CD14-positive monocyte (primary cell): Measurements from ENCODE around the gene RUNX2. TPM values are rescaled to one million over a fixed set of nuclear protein-coding genes. Genes with fewer than 3 reads are reported as not detected.

ENCODE experiments used
- DNase-seq, 3 donors: peaks; one replicate each; pipeline ENCODE4 v3.0.0-alpha.2; 2011 to 2022
- H2AFZ ChIP-seq: 2 replicates; pipeline ENCODE4 v1.6.0; 2012; ENCODE audit warnings: mild to moderate bottlenecking, low read depth, low read length, inconsistent platforms; ENCODE audit not compliant: insufficient read depth, poor library complexity, severe bottlenecking
- H3K27ac ChIP-seq, 2 donors: 1 replicate in 1 of 2; 2 replicates in 1 of 2; pipeline ENCODE4 v1.5.1; 2012 to 2013; ENCODE audit warnings: low read length in 2 of 2, control low read depth in 1 of 2, inconsistent platforms in 1 of 2, low read depth in 1 of 2, mild to moderate bottlenecking in 1 of 2
- H3K27me3 ChIP-seq, 2 donors: one replicate each; pipeline versions ENCODE4 v1.6.0 to v1.6.1; 2011 to 2013; ENCODE audit warnings: low read length in 2 of 2; ENCODE audit not compliant: control insufficient read depth in 2 of 2, insufficient read depth in 2 of 2
- H3K36me3 ChIP-seq, 2 donors: replicated peaks in 1 of 2; 1 replicate in 1 of 2; 2 replicates in 1 of 2; pipeline versions ENCODE4 v1.5.1 to v1.6.1; 2012 to 2013; ENCODE audit warnings: low read length in 2 of 2, control low read depth in 1 of 2, inconsistent platforms in 1 of 2, mild to moderate bottlenecking in 1 of 2; ENCODE audit not compliant: insufficient read depth in 2 of 2, control insufficient read depth in 1 of 2
- H3K4me1 ChIP-seq, 2 donors: 1 replicate in 1 of 2; 2 replicates in 1 of 2; pipeline versions ENCODE4 v1.5.1 to v1.6.1; 2012 to 2013; ENCODE audit warnings: low read length in 2 of 2, control low read depth in 1 of 2, inconsistent platforms in 1 of 2, mild to moderate bottlenecking in 1 of 2, moderate library complexity in 1 of 2; ENCODE audit not compliant: insufficient read depth in 2 of 2, control insufficient read depth in 1 of 2
- H3K4me2 ChIP-seq: replicated peaks from 2 replicates; pipeline ENCODE3; 2012; ENCODE audit warnings: low read length, moderate library complexity, mild to moderate bottlenecking; ENCODE audit not compliant: poor library complexity, severe bottlenecking; ENCODE audit errors: extremely low read depth
- H3K4me3 ChIP-seq, 3 experiments: fragments of 200-600 bp in 1 of 3; sonication (generic) in 1 of 3; replicated peaks in 1 of 3; 1 replicate in 2 of 3; 2 replicates in 1 of 3; pipeline ENCODE4 v1.5.1; 2011 to 2013; ENCODE audit warnings: low read length in 3 of 3, mild to moderate bottlenecking in 3 of 3, control low read depth in 2 of 3, low read depth in 2 of 3, inconsistent platforms in 1 of 3, moderate library complexity in 1 of 3
- H3K79me2 ChIP-seq: 2 replicates; pipeline ENCODE4 v1.6.0; 2012; ENCODE audit warnings: mild to moderate bottlenecking, control low read depth, inconsistent platforms, low read length, moderate library complexity; ENCODE audit not compliant: insufficient read depth
- H3K9ac ChIP-seq: 2 replicates; pipeline ENCODE4 v1.6.0; 2017; ENCODE audit warnings: low read length, mild to moderate bottlenecking; ENCODE audit not compliant: insufficient read depth, poor library complexity, severe bottlenecking
- H3K9me3 ChIP-seq, 2 donors: replicated peaks in 1 of 2; 1 replicate in 1 of 2; 2 replicates in 1 of 2; pipeline versions ENCODE4 v1.5.1 to v1.6.1; 2012 to 2013; ENCODE audit warnings: low read length in 2 of 2, control low read depth in 1 of 2; ENCODE audit not compliant: control insufficient read depth in 1 of 2, insufficient read depth in 1 of 2
- H4K20me1 ChIP-seq: 2 replicates; pipeline ENCODE4 v1.6.0; 2012; ENCODE audit warnings: mild to moderate bottlenecking, low read length, control low read depth, moderate library complexity; ENCODE audit not compliant: insufficient read depth
- H3K27ac Mint-ChIP-seq, 7 donors: one replicate each; pipeline ENCODE4 v1.8.0; 2020; ENCODE audit warnings: mild to moderate bottlenecking in 7 of 7, mixed read lengths in 7 of 7, moderate library complexity in 6 of 7, inconsistent platforms in 2 of 7
- H3K27me3 Mint-ChIP-seq, 3 donors: one replicate each; pipeline ENCODE4 v1.8.0; 2021 to 2022; ENCODE audit warnings: low read depth in 3 of 3, mild to moderate bottlenecking in 3 of 3, mixed read lengths in 3 of 3, moderate library complexity in 3 of 3, inconsistent platforms in 1 of 3
- H3K36me3 Mint-ChIP-seq, 2 donors: one replicate each; pipeline ENCODE4 v1.8.0; 2020; ENCODE audit warnings: mixed read lengths in 2 of 2, inconsistent platforms in 1 of 2, mild to moderate bottlenecking in 1 of 2
- H3K4me1 Mint-ChIP-seq: one replicate; pipeline ENCODE4 v1.8.0; 2020; ENCODE audit warnings: mild to moderate bottlenecking, mixed read lengths
- H3K4me3 Mint-ChIP-seq, 2 donors: one replicate each; pipeline ENCODE4 v1.8.0; 2020; ENCODE audit warnings: mild to moderate bottlenecking in 2 of 2, mixed read lengths in 2 of 2, moderate library complexity in 1 of 2
- H3K9me3 Mint-ChIP-seq, 7 donors: one replicate each; pipeline ENCODE4 v1.8.0; 2020 to 2022; ENCODE audit warnings: mixed read lengths in 7 of 7, mild to moderate bottlenecking in 6 of 7, moderate library complexity in 6 of 7, inconsistent platforms in 2 of 7
- CTCF ChIP-seq: fragments of 200-600 bp; IDR thresholded peaks from one replicate; pipeline ENCODE4 v1.8.0; 2022; ENCODE audit warnings: antibody characterized with exemption, mild to moderate bottlenecking
- WGBS: methylation state at CpG from one replicate; pipeline ENCODE4 v1.1.5; 2013; ENCODE audit warnings: missing lambda C conversion rate; ENCODE audit not compliant: insufficient coverage; 5-methylcytosine and 5-hydroxymethylcytosine counted together
- intact Hi-C, 2 donors: fragments of 100-400 bp; cut with micrococcal nuclease; formaldehyde crosslinking; loops; one replicate each; pipeline versions ENCODE4 v1.15.0 to v1.15.1; 2023
- polyA plus RNA-seq, 3 donors: library from polyadenylated mRNA; depleted of rRNA in 1 of 3; unstranded in 2 of 3; stranded (reverse) in 1 of 3; fragments of 300-500 nt in 2 of 3; fragments of >200 nt in 1 of 3; fragmentation: Illumina TruSeq in 2 of 3; gene quantifications; 1 replicate in 2 of 3; 2 replicates in 1 of 3; pipeline ENCODE4 v1.2.3, GENCODE V29; 2012 to 2021

Gene RUNX2
- polyA plus RNA-seq, 3 donors: 1.3 to 5.0 (median 2.5) TPM

- H4K20me1 ChIP-seq: no peaks in the 10 kb centered on the region
- H2AFZ ChIP-seq: no peak overlapping the region
- intact Hi-C loops: loop anchor here in 1 of 2 donors (10.0 kb wide), 2 partner anchors 332 to 1072 kb away; partner anchors contain the start of gene SUPT3H
- peaks cover 0 to 5% (median 0%) of the 10 kb centered on the region in 7 donors for H3K9me3 Mint-ChIP-seq
- peaks cover 0 to 5% (median 0%) of the 10 kb centered on the region in 3 donors for H3K27me3 Mint-ChIP-seq
- peaks cover 21 to 23% of the 10 kb centered on the region in 2 donors for H3K4me1 ChIP-seq
- no peaks in the 10 kb centered on the region for H3K36me3 ChIP-seq
- H3K4me3 Mint-ChIP-seq: no peak overlapping the region
- 0% methylated on average over 1 of the region's 2 CpGs for WGBS
- no peak for DNase-seq
- TF ChIP-seq CTCF: no peak
- no peaks in the 10 kb centered on the region for H3K36me3 Mint-ChIP-seq
- H3K4me1 Mint-ChIP-seq: peaks cover 23% of the 10 kb centered on the region
- no peaks in the 10 kb centered on the region for H3K27me3 ChIP-seq
- no peaks in the 10 kb centered on the region for H3K79me2 ChIP-seq
- H3K9ac ChIP-seq: no peak overlapping the region
- no peak overlapping the region for H3K27ac ChIP-seq
- no peak overlapping the region for H3K4me2 ChIP-seq
- H3K9me3 ChIP-seq: peaks cover 0 to 3% of the 10 kb centered on the region in 2 donors
- no peak overlapping the region for H3K27ac Mint-ChIP-seq
- H3K4me3 ChIP-seq: no peak overlapping the region
These were observed 378.2 kb downstream of the RUNX2 start for GRCh38 chr6:45706319-45706718.

GRCh38 chr6:45707176-45707575 lies 379.0 kb downstream of the RUNX2 start:
- Histone ChIP-seq H4K20me1 (no peaks in the 10 kb centered on the region), H2AFZ (no peak overlapping the region), H3K4me2 (no peak overlapping the region), H3K27me3 (no peaks in the 10 kb centered on the region), H3K9me3 (peaks cover 0 to 3% of the 10 kb centered on the region in 2 donors), H3K4me1 (peaks cover 22 to 23% of the 10 kb centered on the region in 2 donors), H3K79me2 (no peaks in the 10 kb centered on the region), H3K4me3 (no peak overlapping the region), H3K9ac (no peak overlapping the region), H3K27ac (no peak overlapping the region), H3K36me3 (no peaks in the 10 kb centered on the region)
- H3K27me3 Mint-ChIP-seq: peaks cover 0 to 6% (median 0%) of the 10 kb centered on the region in 3 donors
- no peak for DNase-seq
- H3K27ac Mint-ChIP-seq: no peak overlapping the region
- no peak overlapping the region for H3K4me3 Mint-ChIP-seq
- TF ChIP-seq CTCF: no peak
- H3K4me1 Mint-ChIP-seq: peaks cover 27% of the 10 kb centered on the region
- no peaks in the 10 kb centered on the region for H3K36me3 Mint-ChIP-seq
- 86% methylated on average over 6 of the region's 6 CpGs for WGBS
- intact Hi-C loops: loop anchor here in 1 of 2 donors (10.0 kb wide), 2 partner anchors 332 to 1072 kb away; partner anchors contain the start of gene SUPT3H
- H3K9me3 Mint-ChIP-seq: peaks cover 0 to 5% (median 0%) of the 10 kb centered on the region in 7 donors
